ENCODE measurements around the gene HOXC4. TPM values are rescaled to one million over a fixed set of nuclear protein-coding genes. Genes with fewer than 3 reads are reported as not detected.

The HOXC4 gene
- polyA plus RNA-seq, 4 donors = 0.54 to 8.2 (median 1.1) TPM; not detected in 1

- H3K27me3 ChIP-seq (ENCODE audit: control insufficient read depth in 3 of 3, insufficient read depth in 3 of 3, low read length in 3 of 3) = peaks cover 0 to 94% (median 19%) of the 10 kb centered on the region in 3 donors
- no peak overlapping the region for H3K4me3 ChIP-seq (ENCODE audit: low read depth in 1 of 3, low read length in 3 of 3)
These were observed 1.1 kb upstream of the HOXC4 start for GRCh38 chr12:54052438-54053002.

DNA sequence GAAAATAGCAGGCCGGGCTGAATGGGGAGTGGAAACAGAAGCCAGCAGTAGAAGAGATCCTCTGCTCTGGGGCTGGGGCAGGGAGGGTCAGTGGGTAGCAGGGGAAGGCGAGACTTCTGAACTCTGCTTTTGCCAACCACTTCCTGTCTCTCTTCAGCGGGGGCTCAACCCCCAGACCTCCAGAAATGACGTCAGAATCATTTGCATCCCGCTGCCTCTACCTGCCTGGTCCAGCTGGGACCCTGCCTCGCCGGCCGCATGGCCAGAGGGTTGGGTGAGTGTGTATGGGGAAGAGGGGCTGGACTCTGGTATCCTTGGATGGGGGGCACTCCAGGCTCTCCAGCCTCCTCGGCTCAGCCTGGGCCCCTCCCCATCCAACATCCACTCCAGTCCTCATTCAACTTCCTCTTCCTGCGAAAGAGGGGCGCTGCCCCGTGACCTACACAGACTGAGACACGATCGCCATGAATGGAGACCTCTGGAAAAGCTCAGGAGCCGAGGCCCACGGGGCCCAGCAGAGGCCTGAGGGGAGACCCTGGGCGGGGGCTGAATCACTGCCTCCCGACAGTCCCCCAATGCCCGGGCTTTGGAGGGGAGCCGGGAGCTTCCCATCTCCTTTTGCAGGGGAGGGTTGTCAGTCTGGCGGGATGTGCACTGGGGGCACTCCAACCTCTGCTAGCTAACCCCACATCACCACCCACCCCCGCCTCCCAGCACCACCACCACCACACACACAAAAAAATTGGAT lies 458 bp upstream of the HOXC4 start:
- Histone ChIP-seq H3K9me3 (ENCODE audit: control insufficient read depth in 2 of 2, insufficient read depth in 1 of 2, low read depth in 1 of 2, low read length in 1 of 2) (no peaks in the 10 kb centered on the region), H3K4me1 (ENCODE audit: control insufficient read depth in 3 of 3, insufficient read depth in 2 of 3, low read depth in 1 of 3, low read length in 2 of 3) (peaks cover 2 to 31% (median 3%) of the 10 kb centered on the region in 3 donors), H3K36me3 (ENCODE audit: control insufficient read depth in 3 of 3, insufficient read depth in 2 of 3, low read depth in 1 of 3, low read length in 3 of 3) (peaks cover 0 to 2% (median 0%) of the 10 kb centered on the region in 3 donors), H3K27ac (ENCODE audit: low read depth in 1 of 3, low read length in 2 of 3) (peak overlapping the region in 2 of 3 donors; percentile 68 to 81), H3K27me3 (ENCODE audit: control insufficient read depth in 3 of 3, insufficient read depth in 3 of 3, low read length in 3 of 3) (peaks cover 0 to 94% (median 18%) of the 10 kb centered on the region in 3 donors), H3K4me3 (ENCODE audit: low read depth in 1 of 3, low read length in 3 of 3) (peak overlapping the region in 2 of 3 donors; percentile 16 to 54)
- FAIRE-seq (no peak), DNase-seq (no peak)
- 5 to 12% (median 7%) methylated on average over 17 to 22 of the region's 22 CpGs for WGBS, 3 donors

More at GRCh38 chr12:54052438-54053002, 1.1 kb upstream of the HOXC4 start:
- Histone ChIP-seq H3K4me1 (ENCODE audit: control insufficient read depth in 3 of 3, insufficient read depth in 2 of 3, low read depth in 1 of 3, low read length in 2 of 3) (peaks cover 2 to 31% (median 3%) of the 10 kb centered on the region in 3 donors), H3K27ac (ENCODE audit: low read depth in 1 of 3, low read length in 2 of 3) (peak overlapping the region in 2 of 3 donors; percentile 68 to 81), H3K36me3 (ENCODE audit: control insufficient read depth in 3 of 3, insufficient read depth in 2 of 3, low read depth in 1 of 3, low read length in 3 of 3) (peaks cover 0 to 2% (median 0%) of the 10 kb centered on the region in 3 donors), H3K9me3 (ENCODE audit: control insufficient read depth in 2 of 2, insufficient read depth in 1 of 2, low read depth in 1 of 2, low read length in 1 of 2) (no peaks in the 10 kb centered on the region)
- FAIRE-seq (no peak), DNase-seq (peak in 1 of 2 donors; percentile 31)
- 4 to 15% (median 14%) methylated on average over 10 of the region's 10 CpGs for WGBS, 3 donors

DNA sequence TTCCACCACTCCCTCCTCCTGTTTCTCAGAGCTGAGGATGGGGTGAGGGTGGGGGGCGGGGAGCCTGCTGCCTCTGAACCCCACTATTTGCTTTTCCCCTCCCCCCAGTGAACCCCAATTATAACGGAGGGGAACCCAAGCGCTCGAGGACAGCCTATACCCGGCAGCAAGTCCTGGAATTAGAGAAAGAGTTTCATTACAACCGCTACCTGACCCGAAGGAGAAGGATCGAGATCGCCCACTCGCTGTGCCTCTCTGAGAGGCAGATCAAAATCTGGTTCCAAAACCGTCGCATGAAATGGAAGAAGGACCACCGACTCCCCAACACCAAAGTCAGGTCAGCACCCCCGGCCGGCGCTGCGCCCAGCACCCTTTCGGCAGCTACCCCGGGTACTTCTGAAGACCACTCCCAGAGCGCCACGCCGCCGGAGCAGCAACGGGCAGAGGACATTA lies 1.1 kb downstream of the HOXC4 start:
- FAIRE-seq = no peak
- no peak for DNase-seq
- peaks cover 0 to 93% (median 17%) of the 10 kb centered on the region in 3 donors for H3K27me3 ChIP-seq (ENCODE audit: control insufficient read depth in 3 of 3, insufficient read depth in 3 of 3, low read length in 3 of 3)
- no peaks in the 10 kb centered on the region for H3K9me3 ChIP-seq (ENCODE audit: control insufficient read depth in 2 of 2, insufficient read depth in 1 of 2, low read depth in 1 of 2, low read length in 1 of 2)
- H3K27ac ChIP-seq (ENCODE audit: low read depth in 1 of 3, low read length in 2 of 3) = peak overlapping the region in 1 of 3 donors; percentile 36
- H3K36me3 ChIP-seq (ENCODE audit: control insufficient read depth in 3 of 3, insufficient read depth in 2 of 3, low read depth in 1 of 3, low read length in 3 of 3) = peaks cover 0 to 2% (median 0%) of the 10 kb centered on the region in 3 donors
- 15 to 27% (median 21%) methylated on average over 24 of the region's 24 CpGs for WGBS, 3 donors
- peak overlapping the region in 1 of 3 donors; percentile 54 for H3K4me3 ChIP-seq (ENCODE audit: low read depth in 1 of 3, low read length in 3 of 3)
- peaks cover 2 to 31% (median 3%) of the 10 kb centered on the region in 3 donors for H3K4me1 ChIP-seq (ENCODE audit: control insufficient read depth in 3 of 3, insufficient read depth in 2 of 3, low read depth in 1 of 3, low read length in 2 of 3)

- Histone ChIP-seq H3K4me3 (ENCODE audit: low read depth in 1 of 3, low read length in 3 of 3) (peak overlapping the region in 1 of 3 donors; percentile 13), H3K27me3 (ENCODE audit: control insufficient read depth in 3 of 3, insufficient read depth in 3 of 3, low read length in 3 of 3) (peaks cover 0 to 92% (median 17%) of the 10 kb centered on the region in 3 donors), H3K4me1 (ENCODE audit: control insufficient read depth in 3 of 3, insufficient read depth in 2 of 3, low read depth in 1 of 3, low read length in 2 of 3) (peaks cover 2 to 31% (median 3%) of the 10 kb centered on the region in 3 donors), H3K36me3 (ENCODE audit: control insufficient read depth in 3 of 3, insufficient read depth in 2 of 3, low read depth in 1 of 3, low read length in 3 of 3) (peaks cover 0 to 2% (median 0%) of the 10 kb centered on the region in 3 donors), H3K9me3 (ENCODE audit: control insufficient read depth in 2 of 2, insufficient read depth in 1 of 2, low read depth in 1 of 2, low read length in 1 of 2) (no peaks in the 10 kb centered on the region), H3K27ac (ENCODE audit: low read depth in 1 of 3, low read length in 2 of 3) (no peak overlapping the region)
- DNase-seq = no peak
- 60 to 76% (median 60%) methylated on average over 2 of the region's 2 CpGs for WGBS, 3 donors
- no peak for FAIRE-seq
These were observed 1.9 kb downstream of the HOXC4 start for GRCh38 chr12:54055552-54055951.

- no peak overlapping the region for H3K4me3 ChIP-seq (ENCODE audit: low read depth in 1 of 3, low read length in 3 of 3)
- H3K36me3 ChIP-seq (ENCODE audit: control insufficient read depth in 3 of 3, insufficient read depth in 2 of 3, low read depth in 1 of 3, low read length in 3 of 3) = peaks cover 0 to 2% (median 0%) of the 10 kb centered on the region in 3 donors
- H3K27me3 ChIP-seq (ENCODE audit: control insufficient read depth in 3 of 3, insufficient read depth in 3 of 3, low read length in 3 of 3) = peaks cover 0 to 92% (median 21%) of the 10 kb centered on the region in 3 donors
- no peaks in the 10 kb centered on the region for H3K9me3 ChIP-seq (ENCODE audit: control insufficient read depth in 2 of 2, insufficient read depth in 1 of 2, low read depth in 1 of 2, low read length in 1 of 2)
- H3K4me1 ChIP-seq (ENCODE audit: control insufficient read depth in 3 of 3, insufficient read depth in 2 of 3, low read depth in 1 of 3, low read length in 2 of 3) = peaks cover 2 to 27% (median 3%) of the 10 kb centered on the region in 3 donors
- FAIRE-seq (no peak), DNase-seq (no peak)
- H3K27ac ChIP-seq (ENCODE audit: low read depth in 1 of 3, low read length in 2 of 3) = no peak overlapping the region
These were observed 2.5 kb downstream of the HOXC4 start for GRCh38 chr12:54056110-54056509.

GRCh38 chr12:54058128-54058768 lies 4.6 kb downstream of the HOXC4 start:
- H3K4me1 ChIP-seq (ENCODE audit: control insufficient read depth in 3 of 3, insufficient read depth in 2 of 3, low read depth in 1 of 3, low read length in 2 of 3) = peaks cover 0 to 9% (median 0%) of the 10 kb centered on the region in 3 donors
- FAIRE-seq = no peak

GRCh38 chr12:54059668-54060067 lies 6.0 kb downstream of the HOXC4 start:
- Histone ChIP-seq H3K36me3 (ENCODE audit: control insufficient read depth in 3 of 3, insufficient read depth in 2 of 3, low read depth in 1 of 3, low read length in 3 of 3) (peaks cover 0 to 2% (median 0%) of the 10 kb centered on the region in 3 donors), H3K27me3 (ENCODE audit: control insufficient read depth in 3 of 3, insufficient read depth in 3 of 3, low read length in 3 of 3) (peaks cover 0 to 79% (median 20%) of the 10 kb centered on the region in 3 donors), H3K27ac (ENCODE audit: low read depth in 1 of 3, low read length in 2 of 3) (no peak overlapping the region), H3K4me1 (ENCODE audit: control insufficient read depth in 3 of 3, insufficient read depth in 2 of 3, low read depth in 1 of 3, low read length in 2 of 3) (peaks cover 0 to 3% (median 0%) of the 10 kb centered on the region in 3 donors), H3K4me3 (ENCODE audit: low read depth in 1 of 3, low read length in 3 of 3) (no peak overlapping the region), H3K9me3 (ENCODE audit: control insufficient read depth in 2 of 2, insufficient read depth in 1 of 2, low read depth in 1 of 2, low read length in 1 of 2) (no peaks in the 10 kb centered on the region)
- no peak for FAIRE-seq
- 34 to 41% (median 40%) methylated on average over 7 of the region's 7 CpGs for WGBS, 3 donors
- DNase-seq = no peak

More at GRCh38 chr12:54058128-54058768, 4.6 kb downstream of the HOXC4 start:
- 56 to 72% (median 71%) methylated on average over 14 of the region's 14 CpGs for WGBS, 3 donors
- Histone ChIP-seq H3K27me3 (ENCODE audit: control insufficient read depth in 3 of 3, insufficient read depth in 3 of 3, low read length in 3 of 3) (peaks cover 0 to 90% (median 19%) of the 10 kb centered on the region in 3 donors), H3K27ac (ENCODE audit: low read depth in 1 of 3, low read length in 2 of 3) (no peak overlapping the region), H3K36me3 (ENCODE audit: control insufficient read depth in 3 of 3, insufficient read depth in 2 of 3, low read depth in 1 of 3, low read length in 3 of 3) (peaks cover 0 to 2% (median 0%) of the 10 kb centered on the region in 3 donors), H3K4me3 (ENCODE audit: low read depth in 1 of 3, low read length in 3 of 3) (no peak overlapping the region), H3K9me3 (ENCODE audit: control insufficient read depth in 2 of 2, insufficient read depth in 1 of 2, low read depth in 1 of 2, low read length in 1 of 2) (no peaks in the 10 kb centered on the region)
- no peak for DNase-seq

Measured in small intestine (tissue), 7 donors.